ENCODE data around the gene CYB5D1.
A peak's percentile ranks its signal among the peaks of the same experiment; 100 is the strongest.

Gene CYB5D1

GRCh38 chr17:7833011-7833794 lies 24.6 kb upstream of the CYB5D1 start:
- Histone ChIP-seq H3K4me3 (peak overlapping the region in 6 of 7 experiments; percentile 64 to 83 (median 77)), H3K27ac (peak overlapping the region in 9 of 21 experiments; percentile 96 to 99 (median 99))

DNA sequence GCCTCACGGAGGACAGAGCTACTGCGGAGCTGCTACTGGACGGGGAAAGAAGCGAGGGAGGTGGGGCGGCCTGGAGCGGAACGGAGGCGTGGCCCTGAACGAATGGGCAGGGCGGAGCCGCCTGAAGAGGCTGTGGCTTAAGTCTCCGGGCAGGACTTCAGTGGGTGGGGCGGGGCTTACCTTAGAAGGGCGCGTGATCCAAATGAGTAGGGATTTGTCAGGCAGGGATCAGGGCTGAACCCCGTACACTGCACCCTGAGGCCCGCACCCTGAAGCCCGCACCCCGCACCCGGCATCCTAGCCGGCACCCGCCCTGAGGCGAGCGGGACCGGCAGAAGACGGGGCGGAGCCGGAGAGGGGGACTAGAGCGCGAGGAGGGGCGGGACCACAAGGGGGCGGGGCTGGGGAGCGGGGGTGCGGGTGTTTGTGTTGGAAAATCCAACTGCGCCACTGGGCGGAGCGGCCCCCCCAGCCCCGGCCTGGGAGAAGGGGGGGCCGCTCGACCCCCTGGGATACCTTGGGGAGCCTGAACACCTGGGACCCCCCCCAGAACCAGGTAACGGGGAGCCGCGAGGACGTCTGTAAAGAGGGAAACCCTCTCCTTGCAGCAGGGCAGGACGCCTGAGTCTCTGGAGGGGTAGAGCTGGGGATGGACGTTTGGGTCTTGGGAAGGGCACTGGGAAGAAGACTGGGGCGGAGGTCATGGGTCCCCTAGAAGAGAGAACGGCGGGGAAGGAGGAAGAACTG lies 23.8 kb upstream of the CYB5D1 start, which contains the start of gene KDM6B:
Gene KDM6B, plus strand, starts transcription at position 423 of the 747 bp plus-strand sequence. CDS start 11,338 bp downstream, outside the sequence.
- Histone ChIP-seq H3K27ac (peak within 1 kb of the TSS; percentile 58 to 100 (median 97)), H3K4me3 (peak within 1 kb of the TSS; percentile 64 to 83 (median 75))

- Histone ChIP-seq H3K4me3 (peak overlapping the region; percentile 64 to 83 (median 75)), H3K27ac (peak overlapping the region; percentile 58 to 100 (median 97))
Measured at GRCh38 chr17:7834542-7834956, 23.3 kb upstream of the CYB5D1 start.

DNA sequence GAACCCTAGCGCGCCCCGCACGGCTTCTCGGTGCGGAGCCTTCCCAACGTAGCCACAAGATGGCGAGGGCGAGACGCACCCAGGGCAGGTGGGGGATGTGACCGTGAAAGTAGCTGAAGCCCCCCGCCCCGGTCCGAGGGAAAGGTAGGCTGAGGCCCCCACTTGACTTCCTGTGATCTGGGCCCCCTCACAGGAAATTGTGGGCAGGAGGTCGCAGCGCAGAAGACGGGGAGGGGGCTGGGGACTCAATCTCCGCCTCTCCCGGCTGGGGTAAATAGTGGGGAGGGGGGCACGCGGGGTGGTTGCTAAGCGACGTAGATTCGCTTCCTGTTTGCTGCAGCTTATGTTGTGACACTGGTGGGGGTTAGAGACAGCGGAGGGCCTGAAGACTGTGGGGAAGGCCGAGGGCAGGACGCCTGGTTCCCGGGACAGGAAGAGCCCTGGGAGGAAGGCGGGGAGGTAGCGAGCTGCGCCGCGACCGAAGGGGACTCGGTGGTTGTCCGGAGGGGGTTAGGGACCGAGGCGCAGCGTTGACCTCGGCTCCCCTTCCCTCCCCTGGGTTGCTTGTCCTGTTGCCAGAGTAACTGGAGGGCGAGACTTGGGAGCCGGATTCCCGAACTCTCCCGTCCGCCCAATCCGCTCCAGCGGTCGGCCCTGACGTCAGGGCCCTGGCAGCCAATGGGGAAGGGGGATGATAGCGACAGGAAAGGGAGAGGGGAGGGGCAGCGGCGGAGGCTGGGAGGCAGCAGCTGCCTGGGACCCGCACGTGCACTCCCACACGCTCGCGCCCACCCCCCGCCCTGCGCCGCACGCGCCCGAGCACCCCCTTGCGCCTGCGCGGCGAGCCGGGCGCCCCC lies 22.6 kb upstream of the CYB5D1 start:
- peak overlapping the region; percentile 64 to 83 (median 75) for H3K4me3 ChIP-seq
- H3K27ac ChIP-seq, result peak overlapping the region; percentile 75 to 100 (median 97)

- Histone ChIP-seq H3K4me3 (peak overlapping the region; percentile 64 to 83 (median 75)), H3K27ac (peak overlapping the region; percentile 75 to 100 (median 97))
Measured at GRCh38 chr17:7835814-7836595, 21.8 kb upstream of the CYB5D1 start.

GRCh38 chr17:7836596-7837407 lies 21.0 kb upstream of the CYB5D1 start:
- Histone ChIP-seq H3K4me3 (peak overlapping the region; percentile 64 to 83 (median 75)), H3K27ac (peak overlapping the region; percentile 75 to 100 (median 97))

DNA sequence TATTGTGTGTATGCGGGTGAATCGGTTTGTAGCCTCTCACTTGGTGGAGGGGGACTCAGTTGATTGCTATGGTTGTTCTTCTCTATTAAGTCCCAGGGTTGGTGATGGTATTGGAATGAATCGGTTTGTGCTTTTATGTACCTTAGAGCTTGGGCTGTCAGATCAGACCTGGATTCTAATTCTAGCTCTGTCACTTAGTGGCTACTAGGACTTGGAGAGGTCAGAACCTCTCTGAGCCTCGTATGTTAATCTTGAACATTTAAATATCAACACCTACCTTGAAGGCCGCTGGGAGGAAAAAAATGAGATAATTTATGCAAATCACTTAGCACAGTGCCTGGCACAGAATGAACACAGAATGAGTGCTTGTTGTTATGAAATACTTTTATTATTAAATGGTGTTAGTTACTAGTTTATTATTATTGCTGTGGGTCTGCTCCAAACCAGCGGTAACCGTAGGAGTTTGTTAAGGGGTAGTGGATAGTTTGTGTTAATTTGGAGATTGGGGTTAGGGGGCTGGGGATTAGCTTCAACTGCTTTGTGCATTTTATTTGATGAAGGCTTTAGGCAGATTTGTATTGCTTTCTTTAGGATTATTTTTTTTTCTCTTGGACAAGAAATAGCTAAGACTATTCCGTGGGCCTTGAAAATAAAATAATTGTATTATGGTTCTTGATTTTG lies 20.3 kb upstream of the CYB5D1 start:
- Histone ChIP-seq H3K4me3 (peak overlapping the region in 6 of 7 experiments; percentile 17 to 83 (median 73)), H3K27ac (peak overlapping the region in 20 of 21 experiments; percentile 50 to 100 (median 98))

DNA sequence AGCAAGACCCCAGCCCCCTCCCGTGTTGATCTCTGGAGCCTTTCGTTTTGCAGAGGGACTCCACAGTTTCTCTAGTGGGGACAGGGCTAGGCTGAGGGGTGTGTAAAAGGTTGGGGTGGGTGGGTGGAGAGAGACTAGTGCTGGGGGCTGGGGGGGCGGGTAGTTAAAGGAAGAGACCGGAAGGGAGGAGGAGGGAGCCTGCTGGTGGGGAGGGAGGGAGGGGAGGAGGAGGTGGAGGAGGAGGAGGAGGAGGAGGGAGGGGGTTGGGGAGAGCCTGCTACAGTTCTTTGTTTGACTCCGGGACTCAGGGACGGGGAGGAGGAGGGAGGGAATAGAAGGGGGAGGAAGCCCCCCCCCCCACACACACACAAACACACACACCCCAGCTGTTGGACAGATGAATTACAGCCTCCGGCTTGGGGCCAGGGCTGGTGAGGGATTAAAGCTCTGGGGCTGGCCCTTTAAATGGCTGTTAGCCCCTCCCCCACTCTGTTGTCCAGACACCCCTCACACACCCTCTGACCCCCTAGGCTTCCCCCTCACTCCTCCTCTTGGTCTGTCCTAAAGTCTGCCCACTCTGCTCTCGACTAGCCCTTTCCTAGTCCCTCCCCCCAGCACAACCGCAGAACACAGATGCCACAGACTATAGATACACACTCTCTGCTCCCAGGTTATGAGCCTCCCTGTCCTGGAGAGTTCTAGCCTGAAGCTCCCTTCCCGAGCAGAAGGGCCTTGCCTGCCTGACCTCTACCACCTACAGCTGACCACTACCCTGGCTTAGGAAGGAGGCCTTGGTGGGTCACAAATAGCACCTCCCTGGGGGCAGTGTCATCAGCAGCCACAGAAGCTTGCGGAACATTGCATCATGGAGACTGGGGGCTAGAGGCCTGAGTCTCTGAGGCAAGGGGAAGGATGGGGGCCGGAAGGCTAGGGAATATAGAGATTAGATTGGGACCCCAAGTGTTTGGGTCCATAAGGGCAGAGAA lies 19.4 kb upstream of the CYB5D1 start:
- peak overlapping the region in 20 of 21 experiments; percentile 48 to 100 (median 98) for H3K27ac ChIP-seq
- peak overlapping the region in 5 of 7 experiments; percentile 17 to 83 (median 64) for H3K4me3 ChIP-seq

- Histone ChIP-seq H3K4me3 (peak overlapping the region in 2 of 7 experiments; percentile 64 to 75), H3K27ac (peak overlapping the region in 20 of 21 experiments; percentile 28 to 100 (median 98))
Measured at GRCh38 chr17:7839190-7839875, 18.5 kb upstream of the CYB5D1 start.

GRCh38 chr17:7839876-7840261 lies 17.9 kb upstream of the CYB5D1 start:
- peak overlapping the region in 18 of 21 experiments; percentile 5 to 100 (median 98) for H3K27ac ChIP-seq
- H3K4me3 ChIP-seq, result no peak overlapping the region

DNA sequence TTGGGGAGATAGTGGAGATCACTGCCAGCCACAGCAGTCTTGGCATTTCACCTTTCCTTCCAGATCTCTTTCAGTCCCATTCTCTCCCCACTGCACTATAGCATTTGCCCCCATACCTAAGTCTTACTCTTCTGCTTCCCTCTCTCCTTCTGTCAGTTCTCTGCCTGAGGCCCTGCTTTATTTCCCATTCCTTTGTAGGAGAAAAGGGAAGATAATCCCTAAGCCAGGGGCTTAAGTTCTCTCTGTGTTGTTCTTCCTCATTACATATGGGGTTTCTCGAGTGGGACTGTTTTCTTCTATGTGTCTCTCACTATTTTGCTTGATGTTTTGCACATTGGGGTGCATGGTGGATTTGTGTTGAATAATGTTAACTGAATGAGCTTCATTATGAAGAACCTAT lies 17.4 kb upstream of the CYB5D1 start:
- H3K4me3 ChIP-seq, result no peak overlapping the region
- peak overlapping the region in 17 of 21 experiments; percentile 96 to 100 (median 99) for H3K27ac ChIP-seq

DNA sequence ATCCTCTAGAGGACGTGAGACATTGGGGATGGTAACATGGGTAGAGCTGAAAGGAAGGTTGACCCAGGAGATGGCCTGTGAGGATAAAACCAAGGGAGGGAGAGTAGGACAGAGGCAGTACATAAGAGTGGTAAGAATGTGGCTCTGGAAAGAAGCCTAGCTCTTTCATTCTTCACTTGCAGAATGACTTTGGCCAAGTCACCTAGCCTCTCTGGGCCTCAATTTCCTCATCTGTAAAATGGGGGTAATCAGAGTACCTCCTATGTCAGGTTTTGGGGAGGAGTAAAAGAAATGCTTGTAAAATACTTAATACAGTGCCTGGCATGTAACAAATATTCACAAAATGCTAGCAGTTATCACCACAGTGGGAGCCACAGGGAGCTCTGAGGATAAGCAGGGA lies 16.9 kb upstream of the CYB5D1 start:
- Histone ChIP-seq H3K27ac (peak overlapping the region in 19 of 21 experiments; percentile 95 to 100 (median 98)), H3K4me3 (peak overlapping the region in 4 of 7 experiments; percentile 54 to 77 (median 68))

- H3K4me3 ChIP-seq, result peak overlapping the region; percentile 54 to 79 (median 71)
- H3K27ac ChIP-seq, result peak overlapping the region; percentile 85 to 100 (median 98)
Measured at GRCh38 chr17:7841396-7841914, 16.3 kb upstream of the CYB5D1 start.

GRCh38 chr17:7841915-7842379 lies 15.9 kb upstream of the CYB5D1 start:
- Histone ChIP-seq H3K27ac (peak overlapping the region; percentile 85 to 100 (median 98)), H3K4me3 (peak overlapping the region; percentile 54 to 79 (median 71))

Data from skin epidermis (tissue), 12 donors.